ENCODE measurements around the gene COL20A1.

DNA sequence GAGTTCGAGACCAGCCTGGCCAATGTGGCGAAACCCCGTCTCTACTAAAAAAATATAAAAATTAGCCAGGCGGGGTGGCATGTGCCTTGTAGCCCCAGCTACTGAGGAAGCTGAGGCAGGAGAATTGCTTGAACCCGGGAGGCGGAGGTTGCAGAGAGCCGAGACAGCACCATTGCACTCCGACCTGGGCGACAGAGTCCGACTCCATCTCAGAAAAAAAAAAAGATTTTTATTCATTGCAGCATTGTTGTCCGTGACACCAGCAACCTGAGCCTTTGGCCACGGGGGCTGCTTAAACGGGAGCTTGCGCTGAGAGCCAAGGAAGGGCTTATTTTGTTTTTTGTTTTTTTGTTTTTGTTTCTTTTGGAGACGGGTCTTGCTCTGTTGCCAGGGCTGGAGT is 13.1 kb upstream of the COL20A1 start:
- TF ChIP-seq, protein P1, sequence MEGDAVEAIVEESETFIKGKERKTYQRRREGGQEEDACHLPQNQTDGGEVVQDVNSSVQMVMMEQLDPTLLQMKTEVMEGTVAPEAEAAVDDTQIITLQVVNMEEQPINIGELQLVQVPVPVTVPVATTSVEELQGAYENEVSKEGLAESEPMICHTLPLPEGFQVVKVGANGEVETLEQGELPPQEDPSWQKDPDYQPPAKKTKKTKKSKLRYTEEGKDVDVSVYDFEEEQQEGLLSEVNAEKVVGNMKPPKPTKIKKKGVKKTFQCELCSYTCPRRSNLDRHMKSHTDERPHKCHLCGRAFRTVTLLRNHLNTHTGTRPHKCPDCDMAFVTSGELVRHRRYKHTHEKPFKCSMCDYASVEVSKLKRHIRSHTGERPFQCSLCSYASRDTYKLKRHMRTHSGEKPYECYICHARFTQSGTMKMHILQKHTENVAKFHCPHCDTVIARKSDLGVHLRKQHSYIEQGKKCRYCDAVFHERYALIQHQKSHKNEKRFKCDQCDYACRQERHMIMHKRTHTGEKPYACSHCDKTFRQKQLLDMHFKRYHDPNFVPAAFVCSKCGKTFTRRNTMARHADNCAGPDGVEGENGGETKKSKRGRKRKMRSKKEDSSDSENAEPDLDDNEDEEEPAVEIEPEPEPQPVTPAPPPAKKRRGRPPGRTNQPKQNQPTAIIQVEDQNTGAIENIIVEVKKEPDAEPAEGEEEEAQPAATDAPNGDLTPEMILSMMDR (conservative IDR thresholded peaks at IDR 0.05; ENCODE audit: low read depth, low read length): no peak
- TF ChIP-seq EZH2phosphoT487 (IDR thresholded peaks at IDR 0.05; ENCODE audit: borderline replicate concordance, low read length) (no peak), EZH2 (IDR thresholded peaks at IDR 0.05; ENCODE audit: low read length, unreplicated experiment) (no peak)
